Neuronal stem cell (in vitro differentiated cells): Measurements from ENCODE around the gene KIDINS220.

Experiments used
- DNase-seq: peaks from one replicate; pipeline ENCODE4 v3.0.0-alpha.2; 2013; ENCODE audit warnings: low spot score
- H2AFZ ChIP-seq: one replicate; pipeline ENCODE4 v1.6.1; 2013; ENCODE audit warnings: mild to moderate bottlenecking, low read length, inconsistent platforms
- H2AK5ac ChIP-seq: 2 replicates; pipeline ENCODE4 v1.6.1; 2013; ENCODE audit warnings: low read depth, mild to moderate bottlenecking, inconsistent platforms, low read length, moderate library complexity, mixed read lengths
- H2BK120ac ChIP-seq: 2 replicates; pipeline ENCODE4 v1.6.1; 2013; ENCODE audit warnings: low read depth, mild to moderate bottlenecking, inconsistent platforms, low read length, moderate library complexity, mixed read lengths
- H2BK12ac ChIP-seq: one replicate; pipeline ENCODE4 v1.6.1; 2013; ENCODE audit warnings: low read length, inconsistent platforms
- H2BK15ac ChIP-seq: 2 replicates; pipeline ENCODE4 v1.6.1; 2013; ENCODE audit warnings: mild to moderate bottlenecking, low read length, inconsistent platforms, mixed read lengths
- H2BK5ac ChIP-seq: one replicate; pipeline ENCODE4 v1.6.1; 2013; ENCODE audit warnings: inconsistent platforms, mild to moderate bottlenecking, low read length, moderate library complexity
- H3K14ac ChIP-seq: one replicate; pipeline ENCODE4 v1.6.1; 2013; ENCODE audit warnings: low read length, inconsistent platforms
- H3K18ac ChIP-seq: 2 replicates; pipeline ENCODE4 v1.6.1; 2013; ENCODE audit warnings: low read length, inconsistent platforms
- H3K23ac ChIP-seq: 2 replicates; pipeline ENCODE4 v1.6.1; 2013; ENCODE audit warnings: low read depth, mild to moderate bottlenecking, mixed read lengths, low read length, inconsistent platforms; ENCODE audit not compliant: poor library complexity
- H3K27ac ChIP-seq: replicated peaks from 3 replicates; pipeline ENCODE4 v1.5.1; 2013; ENCODE audit warnings: low read length, inconsistent platforms
- H3K27me3 ChIP-seq, 3 experiments: 2 replicates each; pipeline ENCODE4 v1.6.1; 2013; ENCODE audit warnings: low read length in 3 of 3, mild to moderate bottlenecking in 2 of 3, inconsistent platforms in 1 of 3, low read depth in 1 of 3, mixed read lengths in 1 of 3, moderate library complexity in 1 of 3; ENCODE audit not compliant: control insufficient read depth in 3 of 3, insufficient read depth in 3 of 3
- H3K36me3 ChIP-seq, 2 donors: replicated peaks in 1 of 2; 2 replicates each; pipeline ENCODE4 v1.6.1; 2013; ENCODE audit warnings: low read length in 2 of 2; ENCODE audit not compliant: control insufficient read depth in 2 of 2, insufficient read depth in 2 of 2
- H3K4ac ChIP-seq: 2 replicates; pipeline ENCODE4 v1.6.1; 2013; ENCODE audit warnings: inconsistent platforms, mild to moderate bottlenecking, low read length, moderate library complexity
- H3K4me1 ChIP-seq, 2 donors: 1 replicate in 1 of 2; 2 replicates in 1 of 2; pipeline ENCODE4 v1.6.1; 2013; ENCODE audit warnings: low read length in 2 of 2, low read depth in 1 of 2; ENCODE audit not compliant: control insufficient read depth in 2 of 2, insufficient read depth in 1 of 2
- H3K4me2 ChIP-seq: one replicate; pipeline ENCODE4 v1.6.1; 2013; ENCODE audit warnings: mild to moderate bottlenecking, low read length, inconsistent platforms; ENCODE audit not compliant: insufficient read depth, poor library complexity, severe bottlenecking
- H3K4me3 ChIP-seq, 2 donors: 2 replicates each; pipeline ENCODE4 v1.5.1; 2013; ENCODE audit warnings: low read length in 2 of 2, mild to moderate bottlenecking in 2 of 2, inconsistent platforms in 1 of 2, moderate library complexity in 1 of 2
- H3K79me1 ChIP-seq: one replicate; pipeline ENCODE4 v1.6.1; 2013; ENCODE audit warnings: low read depth, mild to moderate bottlenecking, inconsistent platforms, low read length, moderate library complexity
- H3K9ac ChIP-seq: one replicate; pipeline ENCODE4 v1.6.1; 2013; ENCODE audit warnings: mild to moderate bottlenecking, low read depth, low read length, inconsistent platforms; ENCODE audit not compliant: poor library complexity
- H3K9me3 ChIP-seq, 2 donors: replicated peaks in 1 of 2; 2 replicates each; pipeline versions ENCODE3 to v1.6.1; 2013; ENCODE audit warnings: low read length in 2 of 2, mild to moderate bottlenecking in 2 of 2, inconsistent platforms in 1 of 2, low read depth in 1 of 2, mixed read lengths in 1 of 2, moderate library complexity in 1 of 2; ENCODE audit not compliant: control insufficient read depth in 2 of 2, insufficient read depth in 1 of 2
- H4K8ac ChIP-seq: one replicate; pipeline ENCODE4 v1.6.1; 2013; ENCODE audit warnings: low read depth, mild to moderate bottlenecking, inconsistent platforms, low read length, moderate library complexity
- H4K91ac ChIP-seq: one replicate; pipeline ENCODE4 v1.6.1; 2013; ENCODE audit warnings: low read length, low read depth, mild to moderate bottlenecking, inconsistent platforms; ENCODE audit not compliant: poor library complexity
- WGBS, 2 donors: extraction: QIAGEN DNeasy Blood & Tissue Kit; methylation state at CpG; one replicate each; pipeline ENCODE4 v1.1.7; 2013; ENCODE audit warnings: missing lambda C conversion rate in 2 of 2, mixed read lengths in 1 of 2; ENCODE audit not compliant: insufficient read length in 2 of 2, insufficient replicate concordance in 1 of 2; ENCODE audit errors: extremely low coverage in 2 of 2; 5-methylcytosine and 5-hydroxymethylcytosine counted together

KIDINS220 gene

GRCh38 chr2:8750221-8750620, 87.2 kb downstream of the KIDINS220 start:
- H3K4me3 ChIP-seq: no peak overlapping the region
- peaks cover 0 to 4% of the 10 kb centered on the region in 2 donors for H3K4me1 ChIP-seq
- no peak overlapping the region for H2BK12ac ChIP-seq
- no peaks in the 10 kb centered on the region for H3K79me1 ChIP-seq
- H2BK15ac ChIP-seq: no peak overlapping the region
- WGBS, 2 donors: no CpG with 5 or more reads among the region's 7 CpGs
- no peak overlapping the region for H3K27ac ChIP-seq
- H3K27me3 ChIP-seq: no peaks in the 10 kb centered on the region
- DNase-seq: no peak
- no peak overlapping the region for H3K9ac ChIP-seq
- no peak overlapping the region for H4K91ac ChIP-seq
- no peak overlapping the region for H2AFZ ChIP-seq
- H2AK5ac ChIP-seq: no peak overlapping the region
- H3K14ac ChIP-seq: no peak overlapping the region
- no peak overlapping the region for H3K23ac ChIP-seq
- H3K4me2 ChIP-seq: no peak overlapping the region
- no peak overlapping the region for H2BK5ac ChIP-seq
- no peak overlapping the region for H2BK120ac ChIP-seq
- peaks cover 0 to 39% of the 10 kb centered on the region in 2 donors for H3K36me3 ChIP-seq
- H3K4ac ChIP-seq: no peak overlapping the region
- H3K9me3 ChIP-seq: peaks cover 0 to 2% of the 10 kb centered on the region in 2 donors
- no peak overlapping the region for H4K8ac ChIP-seq
- H3K18ac ChIP-seq: no peak overlapping the region

GRCh38 chr2:8743261-8743660, 94.2 kb downstream of the KIDINS220 start:
- no peak overlapping the region for H3K4ac ChIP-seq
- H2AK5ac ChIP-seq: no peak overlapping the region
- peaks cover 0 to 39% of the 10 kb centered on the region in 2 donors for H3K36me3 ChIP-seq
- H3K14ac ChIP-seq: no peak overlapping the region
- no peak overlapping the region for H2BK15ac ChIP-seq
- H2AFZ ChIP-seq: no peak overlapping the region
- no peaks in the 10 kb centered on the region for H3K27me3 ChIP-seq
- WGBS, 2 donors: no CpG with 5 or more reads among the region's 6 CpGs
- no peak overlapping the region for H4K91ac ChIP-seq
- H3K23ac ChIP-seq: no peak overlapping the region
- no peak overlapping the region for H2BK120ac ChIP-seq
- no peak overlapping the region for H3K4me2 ChIP-seq
- H3K9ac ChIP-seq: no peak overlapping the region
- no peaks in the 10 kb centered on the region for H3K4me1 ChIP-seq
- no peak overlapping the region for H3K27ac ChIP-seq
- H4K8ac ChIP-seq: no peak overlapping the region
- no peak overlapping the region for H2BK12ac ChIP-seq
- H3K18ac ChIP-seq: no peak overlapping the region
- DNase-seq: no peak
- no peaks in the 10 kb centered on the region for H3K9me3 ChIP-seq
- no peaks in the 10 kb centered on the region for H3K79me1 ChIP-seq
- no peak overlapping the region for H2BK5ac ChIP-seq
- H3K4me3 ChIP-seq: no peak overlapping the region

- H3K4me2 ChIP-seq: no peak overlapping the region
- H3K23ac ChIP-seq: no peak overlapping the region
- H4K91ac ChIP-seq: no peak overlapping the region
- no peak overlapping the region for H3K9ac ChIP-seq
- no peak overlapping the region for H2BK12ac ChIP-seq
- H3K27me3 ChIP-seq: no peaks in the 10 kb centered on the region
- no peaks in the 10 kb centered on the region for H3K4me1 ChIP-seq
- H3K27ac ChIP-seq: no peak overlapping the region
- H2BK5ac ChIP-seq: no peak overlapping the region
- H3K9me3 ChIP-seq: no peaks in the 10 kb centered on the region
- no peak overlapping the region for H3K14ac ChIP-seq
- no peaks in the 10 kb centered on the region for H3K79me1 ChIP-seq
- no CpG with 5 or more reads among the region's 4 CpGs for WGBS, 2 donors
- no peak overlapping the region for H2AFZ ChIP-seq
- H3K4me3 ChIP-seq: no peak overlapping the region
- no peak overlapping the region for H2AK5ac ChIP-seq
- H2BK120ac ChIP-seq: no peak overlapping the region
- H3K4ac ChIP-seq: no peak overlapping the region
- H3K18ac ChIP-seq: no peak overlapping the region
- peaks cover 2 to 41% of the 10 kb centered on the region in 2 donors for H3K36me3 ChIP-seq
- DNase-seq: no peak
- no peak overlapping the region for H2BK15ac ChIP-seq
- H4K8ac ChIP-seq: no peak overlapping the region
Observed at GRCh38 chr2:8740136-8740535, 97.3 kb downstream of the KIDINS220 start.

GRCh38 chr2:8737571-8738175, 99.7 kb downstream of the KIDINS220 start:
- H3K4me1 ChIP-seq: no peaks in the 10 kb centered on the region

More at GRCh38 chr2:8737571-8738175, 99.7 kb downstream of the KIDINS220 start:
- Histone ChIP-seq H4K8ac (no peak overlapping the region), H2BK12ac (no peak overlapping the region), H3K9me3 (no peaks in the 10 kb centered on the region), H3K27me3 (no peaks in the 10 kb centered on the region), H3K4ac (no peak overlapping the region), H3K23ac (no peak overlapping the region), H3K18ac (no peak overlapping the region), H3K9ac (no peak overlapping the region), H3K36me3 (peaks cover 11 to 50% of the 10 kb centered on the region in 2 donors), H4K91ac (no peak overlapping the region), H3K4me2 (no peak overlapping the region), H2AK5ac (no peak overlapping the region), H3K27ac (no peak overlapping the region), H3K79me1 (no peaks in the 10 kb centered on the region), H2BK15ac (no peak overlapping the region), H2BK120ac (no peak overlapping the region), H3K14ac (no peak overlapping the region), H2BK5ac (no peak overlapping the region), H3K4me3 (no peak overlapping the region), H2AFZ (no peak overlapping the region)
- no CpG with 5 or more reads among the region's 2 CpGs for WGBS, 2 donors
- DNase-seq: no peak
